Esophagus squamous epithelium (tissue), 4 donors: ENCODE data around the gene TOGARAM2.

Experiments used
- CTCF ChIP-seq, 6 experiments: fragments of 450-650 bp in 4 of 6; fragments of 200-600 bp in 2 of 6; sonication (generic) in 2 of 6; IDR thresholded peaks; one replicate each; pipeline ENCODE4 v1.5.1; 2016 to 2019; ENCODE audit warnings: antibody characterized with exemption in 6 of 6, mild to moderate bottlenecking in 4 of 6, moderate library complexity in 4 of 6
- POLR2A ChIP-seq, 4 donors: fragments of 450-650 bp; IDR thresholded peaks; one replicate each; pipeline ENCODE4 v1.6.1; 2017; ENCODE audit warnings: antibody characterized with exemption in 4 of 4, mild to moderate bottlenecking in 4 of 4, moderate library complexity in 3 of 4

- TF ChIP-seq CTCF (IDR thresholded peaks at IDR 0.05) (no peak), POLR2A (IDR thresholded peaks at IDR 0.05) (peak in 1 of 4 donors; percentile 42)
Observed at GRCh38 chr2:29011418-29012060, 30.4 kb downstream of the TOGARAM2 start.
